ENCODE data around the gene ALOX12B. TPM values are rescaled to one million over a fixed set of nuclear protein-coding genes. Genes with fewer than 3 reads are reported as not detected.

ALOX12B gene
- total RNA-seq, 2 experiments from 2014 or later, result 2.0 to 5.3 TPM

- 0 out of 2 replicates have a peak, but pooled peaks cover 3% of the 10 kb centered on the region for H3K36me3 ChIP-seq (ENCODE audit: insufficient read depth, low read length)
- BruUV-seq (replicated peaks), result no TSS peak
- no peaks in the 10 kb centered on the region for H3K9me3 ChIP-seq (ENCODE audit: low read length)
- H3K27ac ChIP-seq (ENCODE audit: low read depth, low read length, poor library complexity, severe bottlenecking), result no peak overlapping the region
- H3K4me2 ChIP-seq (ENCODE audit: low read length), result no peak overlapping the region
- TF ChIP-seq CTCF (conservative IDR thresholded peaks at IDR 0.05; ENCODE audit: low read length) (no peak), EZH2phosphoT487 (IDR thresholded peaks at IDR 0.05; ENCODE audit: borderline replicate concordance, low read depth, low read length) (no peak)
- H3K4me1 ChIP-seq (ENCODE audit: insufficient read depth, low read length, poor library complexity, severe bottlenecking), result peaks cover 10% of the 10 kb centered on the region
- H2AFZ ChIP-seq (ENCODE audit: low read length), result no peak overlapping the region
- no peaks in the 10 kb centered on the region for H3K9me2 ChIP-seq (ENCODE audit: insufficient read depth, low read length)
- intact Hi-C loops (cut with micrococcal nuclease; ENCODE audit: unreplicated experiment), result no loop called here
- H3K79me2 ChIP-seq (ENCODE audit: insufficient read depth, low read depth, low read length), result no peaks in the 10 kb centered on the region
- H4K20me1 ChIP-seq (ENCODE audit: insufficient read depth, low read length), result no peaks in the 10 kb centered on the region
- POLR2A ChIA-PET, result interaction anchor here (0.6 kb wide), 1 partner anchor 373 kb away, joined by 3 read pairs; no protein-coding TSS in a partner anchor
- H3K4me3 ChIP-seq (ENCODE audit: low read depth, low read length, poor library complexity, severe bottlenecking), result no peak overlapping the region
- no peak for DNase-seq (ENCODE audit: low spot score)
- CTCF ChIA-PET (ENCODE audit: unreplicated experiment), result interaction anchor here (0.6 to 1.3 kb wide), 2 partner anchors 16 to 17 kb away, joined by 3 read pairs; no protein-coding TSS in a partner anchor
Measured at GRCh38 chr17:8076502-8077266, 10.8 kb downstream of the ALOX12B start.

- Histone ChIP-seq H3K4me2 (ENCODE audit: low read length) (no peak overlapping the region), H3K9me3 (ENCODE audit: low read length) (no peaks in the 10 kb centered on the region), H3K9me2 (ENCODE audit: insufficient read depth, low read length) (no peaks in the 10 kb centered on the region), H3K4me3 (ENCODE audit: low read depth, low read length, poor library complexity, severe bottlenecking) (no peak overlapping the region), H3K4me1 (ENCODE audit: insufficient read depth, low read length, poor library complexity, severe bottlenecking) (peaks cover 10% of the 10 kb centered on the region), H2AFZ (ENCODE audit: low read length) (no peak overlapping the region), H3K36me3 (ENCODE audit: insufficient read depth, low read length) (no peaks in the 10 kb centered on the region), H4K20me1 (ENCODE audit: insufficient read depth, low read length) (no peaks in the 10 kb centered on the region), H3K79me2 (ENCODE audit: insufficient read depth, low read depth, low read length) (no peaks in the 10 kb centered on the region), H3K27ac (ENCODE audit: low read depth, low read length, poor library complexity, severe bottlenecking) (no peak overlapping the region)
- intact Hi-C loops (cut with micrococcal nuclease; ENCODE audit: unreplicated experiment), result no loop called here
- ChIA-PET CTCF (ENCODE audit: unreplicated experiment) (interaction anchor here (0.6 kb wide), 1 partner anchor 16 kb away, joined by 3 read pairs; no protein-coding TSS in a partner anchor), POLR2A (interaction anchor here (0.6 kb wide), 1 partner anchor 372 kb away, joined by 3 read pairs; no protein-coding TSS in a partner anchor)
- BruUV-seq (replicated peaks), result no TSS peak
- DNase-seq (ENCODE audit: low spot score), result no peak
- TF ChIP-seq EZH2phosphoT487 (IDR thresholded peaks at IDR 0.05; ENCODE audit: borderline replicate concordance, low read depth, low read length) (no peak), CTCF (conservative IDR thresholded peaks at IDR 0.05; ENCODE audit: low read length) (no peak)
Measured at GRCh38 chr17:8075574-8076342, 11.8 kb downstream of the ALOX12B start.
